Spleen (tissue), 11 donors: ENCODE measurements around the gene KCNK7. TPM values are rescaled to one million over a fixed set of nuclear protein-coding genes. Genes with fewer than 3 reads are reported as not detected.
A peak's percentile ranks its signal among the peaks of the same experiment; 100 is the strongest.

ENCODE experiments used
- DNase-seq: peaks from one replicate; pipeline ENCODE4 v3.0.0-alpha.2; 2020
- H3K27ac ChIP-seq, 8 donors: fragments of 200-600 bp; sonication (generic) in 7 of 8; 1 replicate in 4 of 8; 2 replicates in 4 of 8; pipeline versions ENCODE4 v1.5.0 to v1.8.0; 2016 to 2021; ENCODE audit warnings: inconsistent platforms in 4 of 8, mild to moderate bottlenecking in 4 of 8, moderate library complexity in 1 of 8
- H3K27me3 ChIP-seq, 7 donors: fragments of 200-600 bp; sonication (generic) in 6 of 7; replicated peaks in 1 of 7; 1 replicate in 4 of 7; 2 replicates in 3 of 7; pipeline versions ENCODE4 v1.5.0 to v1.8.0; 2016 to 2021; ENCODE audit warnings: inconsistent platforms in 3 of 7, mild to moderate bottlenecking in 1 of 7
- H3K36me3 ChIP-seq, 6 donors: fragments of 200-600 bp; sonication (generic) in 5 of 6; 1 replicate in 4 of 6; 2 replicates in 2 of 6; pipeline versions ENCODE4 v1.5.0 to v1.8.0; 2016 to 2021; ENCODE audit warnings: inconsistent platforms in 2 of 6
- H3K4me1 ChIP-seq, 6 donors: fragments of 200-600 bp; sonication (generic) in 5 of 6; 1 replicate in 3 of 6; 2 replicates in 3 of 6; pipeline versions ENCODE4 v1.5.0 to v1.8.0; 2016 to 2021; ENCODE audit warnings: inconsistent platforms in 3 of 6
- H3K4me3 ChIP-seq, 8 donors: fragments of 200-600 bp; sonication (generic) in 7 of 8; 1 replicate in 4 of 8; 2 replicates in 4 of 8; pipeline versions ENCODE4 v1.5.0 to v1.8.0; 2016 to 2021; ENCODE audit warnings: inconsistent platforms in 4 of 8, mild to moderate bottlenecking in 4 of 8, moderate library complexity in 2 of 8
- H3K9me3 ChIP-seq, 8 donors: fragments of 200-600 bp; sonication (generic) in 7 of 8; 1 replicate in 4 of 8; 2 replicates in 4 of 8; pipeline versions ENCODE4 v1.5.0 to v1.8.0; 2016 to 2021; ENCODE audit warnings: inconsistent platforms in 4 of 8
- CTCF ChIP-seq, 11 experiments: fragments of 200-600 bp in 7 of 11; fragments of 450-650 bp in 4 of 11; sonication (generic) in 4 of 11; IDR thresholded peaks in 8 of 11; conservative IDR thresholded peaks in 3 of 11; 1 replicate in 7 of 11; 2 replicates in 4 of 11; pipeline versions ENCODE4 v1.4.0 to v1.8.0; 2016 to 2021; ENCODE audit warnings: antibody characterized with exemption in 11 of 11, inconsistent platforms in 4 of 11, mild to moderate bottlenecking in 1 of 11
- POLR2A ChIP-seq, 3 donors: fragments of 450-650 bp; IDR thresholded peaks; one replicate each; pipeline ENCODE4 v1.5.1; 2017; ENCODE audit warnings: antibody characterized with exemption in 3 of 3, mild to moderate bottlenecking in 1 of 3
- POLR2AphosphoS5 ChIP-seq, 3 donors: sonication (generic); formaldehyde crosslinking; IDR thresholded peaks; one replicate each; pipeline ENCODE4 v1.5.1; 2017; ENCODE audit warnings: antibody characterized with exemption in 3 of 3
- WGBS, 5 donors: extraction: QIAGEN DNeasy Blood & Tissue Kit in 3 of 5; methylation state at CpG; one replicate each; pipeline versions ENCODE4 v1.1.5 to v1.1.7; 2013 to 2018; 5-methylcytosine and 5-hydroxymethylcytosine counted together
- intact Hi-C: fragments of 100-400 bp; cut with DNase I; formaldehyde crosslinking; loops from one replicate; pipeline ENCODE4 v1.15.0; 2023; ENCODE audit warnings: low total_unique reads
- polyA plus RNA-seq, 3 donors: library from polyadenylated mRNA; stranded (reverse); fragments of 200-250 nt; gene quantifications; one replicate each; pipeline ENCODE4 v1.2.1, GENCODE V29; 2013
- total RNA-seq, 7 donors: library from RNA; depleted of rRNA in 3 of 7; stranded (reverse); fragments of >200 nt in 3 of 7; fragmentation: NEBNext Ultra II Directional in 4 of 7; extraction: Animal tissue kit (Norgen Biotek cat#: 25700) in 4 of 7; gene quantifications; one replicate each; pipeline versions ENCODE4 v1.1.0 to v1.2.1, GENCODE V29; 2016 to 2021
- donor health status: healthy with polysubstance abuse.
- donor health status: DM: no; HTN: no; CAD: no; lungs with moderate emphysema.
- donor health status: DM: no; HTN: no; CAD: no.
- donor health status: Bipolar disorder and iron deficiency.
- donor health status: healthy.
- donor health status: DM: no; HTN: no; CAD: no.
- donor health status: DM: yes; HTN: yes; CAD: no.

Gene KCNK7
- total and polyA plus RNA-seq, 10 donors = 0.63 to 6.2 (median 1.8) TPM

GRCh38 chr11:65611758-65612603 lies 16.4 kb upstream of the KCNK7 start:
- Histone ChIP-seq H3K27ac (peak overlapping the region; percentile 68 to 99 (median 97)), H3K27me3 (no peaks in the 10 kb centered on the region), H3K9me3 (no peaks in the 10 kb centered on the region), H3K36me3 (peaks cover 0 to 62% (median 38%) of the 10 kb centered on the region in 6 donors), H3K4me3 (peak overlapping the region; percentile 84 to 97 (median 95)), H3K4me1 (peaks cover 56 to 80% (median 69%) of the 10 kb centered on the region in 6 donors)
- no peak for TF ChIP-seq CTCF (IDR thresholded peaks at IDR 0.05 in 8 of 11, conservative IDR thresholded peaks at IDR 0.05 in 3 of 11)
- TF ChIP-seq POLR2A (IDR thresholded peaks at IDR 0.05) = no peak
- TF ChIP-seq POLR2AphosphoS5 (IDR thresholded peaks at IDR 0.05) = no peak
- no peak for DNase-seq
- WGBS, 5 donors = 33 to 46% (median 38%) methylated on average over 12 of the region's 12 CpGs
- intact Hi-C loops = no loop called here

GRCh38 chr11:65611028-65611757 lies 15.6 kb upstream of the KCNK7 start:
- peak overlapping the region; percentile 84 to 97 (median 95) for H3K4me3 ChIP-seq
- 15 to 28% (median 25%) methylated on average over 9 to 10 of the region's 10 CpGs for WGBS, 5 donors
- intact Hi-C loops = no loop called here
- peak overlapping the region; percentile 68 to 99 (median 97) for H3K27ac ChIP-seq
- peaks cover 0 to 68% (median 45%) of the 10 kb centered on the region in 6 donors for H3K36me3 ChIP-seq
- H3K27me3 ChIP-seq = no peaks in the 10 kb centered on the region
- TF ChIP-seq POLR2A (IDR thresholded peaks at IDR 0.05) (no peak), POLR2AphosphoS5 (IDR thresholded peaks at IDR 0.05) (peak; percentile 32 to 71 (median 70))
- peaks cover 54 to 80% (median 68%) of the 10 kb centered on the region in 6 donors for H3K4me1 ChIP-seq
- peak; percentile 92 for DNase-seq
- no peaks in the 10 kb centered on the region for H3K9me3 ChIP-seq

- WGBS, 5 donors = 48 to 67% (median 62%) methylated on average over 5 to 6 of the region's 6 CpGs
- Histone ChIP-seq H3K36me3 (peaks cover 0 to 75% (median 53%) of the 10 kb centered on the region in 6 donors), H3K4me3 (peak overlapping the region; percentile 21 to 97 (median 95)), H3K4me1 (peaks cover 54 to 81% (median 70%) of the 10 kb centered on the region in 6 donors), H3K9me3 (no peaks in the 10 kb centered on the region), H3K27ac (peak overlapping the region; percentile 68 to 99 (median 97)), H3K27me3 (no peaks in the 10 kb centered on the region)
- TF ChIP-seq CTCF (IDR thresholded peaks at IDR 0.05 in 8 of 11, conservative IDR thresholded peaks at IDR 0.05 in 3 of 11) (no peak), POLR2A (IDR thresholded peaks at IDR 0.05) (no peak), POLR2AphosphoS5 (IDR thresholded peaks at IDR 0.05) (no peak)
- intact Hi-C loops = no loop called here
- no peak for DNase-seq
Observed at GRCh38 chr11:65610404-65610803, 14.8 kb upstream of the KCNK7 start.

GRCh38 chr11:65609665-65610064 lies 14.1 kb upstream of the KCNK7 start:
- no peak for DNase-seq
- Histone ChIP-seq H3K4me3 (peak overlapping the region in 2 of 8 donors; percentile 14 to 95), H3K27me3 (no peaks in the 10 kb centered on the region), H3K9me3 (no peaks in the 10 kb centered on the region), H3K27ac (peak overlapping the region in 6 of 8 donors; percentile 20 to 99 (median 98)), H3K4me1 (peaks cover 54 to 81% (median 70%) of the 10 kb centered on the region in 6 donors), H3K36me3 (peaks cover 0 to 83% (median 61%) of the 10 kb centered on the region in 6 donors)
- TF ChIP-seq POLR2AphosphoS5 (IDR thresholded peaks at IDR 0.05) = peak in 1 of 3 donors; percentile 34
- no peak for TF ChIP-seq POLR2A (IDR thresholded peaks at IDR 0.05)
- no peak for TF ChIP-seq CTCF (IDR thresholded peaks at IDR 0.05 in 8 of 11, conservative IDR thresholded peaks at IDR 0.05 in 3 of 11)
- intact Hi-C loops = no loop called here
- 73 to 86% (median 84%) methylated on average over 5 of the region's 5 CpGs for WGBS, 5 donors
